Gastroesophageal sphincter (tissue), 4 donors: ENCODE measurements around the gene VPS37C. TPM values are rescaled to one million over a fixed set of nuclear protein-coding genes. Genes with fewer than 3 reads are reported as not detected.
"Not testable (repeated sequence)": the region's sequence is repeated elsewhere in the genome, so short reads cannot be mapped to it uniquely, and the experiment has no call there.

ENCODE experiments used
- ATAC-seq: fragments of 150-250 bp; one replicate; pipeline ENCODE4 v1.9.1; 2016; ENCODE audit warnings: mild to moderate bottlenecking, moderate library complexity
- H3K27ac ChIP-seq, 4 donors: fragments of 200-600 bp; sonication (generic) in 3 of 4; 1 replicate in 3 of 4; 2 replicates in 1 of 4; pipeline ENCODE4 v1.5.1; 2016 to 2019
- H3K27me3 ChIP-seq: fragments of 200-600 bp; sonication (generic); one replicate; pipeline ENCODE4 v1.5.1; 2019
- H3K36me3 ChIP-seq, 2 donors: fragments of 200-600 bp; sonication (generic); one replicate each; pipeline ENCODE4 v1.5.1; 2019; ENCODE audit warnings: control low read depth in 1 of 2
- H3K4me1 ChIP-seq, 3 donors: fragments of 200-600 bp; sonication (generic); 1 replicate in 2 of 3; 2 replicates in 1 of 3; pipeline ENCODE4 v1.5.1; 2016 to 2019; ENCODE audit warnings: control low read depth in 2 of 3
- H3K4me3 ChIP-seq, 2 donors: fragments of 200-600 bp; sonication (generic); one replicate each; pipeline ENCODE4 v1.5.1; 2019; ENCODE audit warnings: mild to moderate bottlenecking in 1 of 2, moderate library complexity in 1 of 2
- H3K9me3 ChIP-seq, 3 donors: fragments of 200-600 bp; sonication (generic); one replicate each; pipeline ENCODE4 v1.5.1; 2017 to 2019; ENCODE audit warnings: control low read depth in 2 of 3
- CTCF ChIP-seq, 4 experiments: fragments of 200-600 bp in 2 of 4; fragments of 450-650 bp in 2 of 4; sonication (generic) in 1 of 4; IDR thresholded peaks; one replicate each; pipeline ENCODE4 v1.5.1; 2017 to 2019; ENCODE audit warnings: antibody characterized with exemption in 4 of 4, mild to moderate bottlenecking in 2 of 4, moderate library complexity in 2 of 4
- EP300 ChIP-seq: sonication (generic); formaldehyde crosslinking; IDR thresholded peaks from one replicate; pipeline ENCODE4 v1.6.1; 2017; ENCODE audit warnings: antibody characterized with exemption, mild to moderate bottlenecking
- POLR2A ChIP-seq, 2 donors: fragments of 450-650 bp; IDR thresholded peaks; one replicate each; pipeline ENCODE4 v1.6.1; 2017; ENCODE audit warnings: antibody characterized with exemption in 2 of 2, mild to moderate bottlenecking in 2 of 2, moderate library complexity in 1 of 2
- POLR2AphosphoS5 ChIP-seq: sonication (generic); formaldehyde crosslinking; IDR thresholded peaks from one replicate; pipeline ENCODE4 v1.6.1; 2017; ENCODE audit warnings: antibody characterized with exemption
- WGBS, 2 donors: methylation state at CpG; one replicate each; pipeline ENCODE4 v1.1.5; 2018; ENCODE audit warnings: low coverage in 1 of 2; 5-methylcytosine and 5-hydroxymethylcytosine counted together
- total RNA-seq, 4 donors: library from RNA; depleted of rRNA; stranded (reverse); fragments of >200 nt; gene quantifications; one replicate each; pipeline ENCODE4 v1.1.0, GENCODE V29; 2016

Gene VPS37C
- total RNA-seq, 4 donors from 2014 or later = 19.1 to 41.9 (median 25.5) TPM

GRCh38 chr11:61181489-61181888, 20.3 kb upstream of the VPS37C start:
- no peak for ATAC-seq
- TF ChIP-seq POLR2A (IDR thresholded peaks at IDR 0.05) (no peak), CTCF (IDR thresholded peaks at IDR 0.05) (no peak), EP300 (no peak), POLR2AphosphoS5 (no peak)
- Histone ChIP-seq H3K4me1 (no peaks in the 10 kb centered on the region), H3K36me3 (no peaks in the 10 kb centered on the region), H3K27ac (no peak overlapping the region), H3K9me3 (no peaks in the 10 kb centered on the region), H3K4me3 (no peak overlapping the region), H3K27me3 (no peaks in the 10 kb centered on the region)
- WGBS, 2 donors = 90 to 94% methylated on average over 4 of the region's 4 CpGs

GRCh38 chr11:61180205-61180604, 19.0 kb upstream of the VPS37C start:
- not testable (repeated sequence) for H3K4me1 ChIP-seq, H3K27me3 ChIP-seq, H3K9me3 ChIP-seq, H3K4me3 ChIP-seq, H3K36me3 ChIP-seq, ATAC-seq, H3K27ac ChIP-seq
- WGBS, 2 donors = no CpG with 5 or more reads among the region's 6 CpGs

- WGBS, 2 donors = 34% methylated on average over 2 of the region's 6 CpGs; no CpG with 5 or more reads in 1 of the 2 donors
- H3K4me1 ChIP-seq = no peaks in the 10 kb centered on the region
- TF ChIP-seq POLR2AphosphoS5 (no peak), CTCF (IDR thresholded peaks at IDR 0.05) (no peak), POLR2A (IDR thresholded peaks at IDR 0.05) (no peak), EP300 (no peak)
- no peak overlapping the region for H3K4me3 ChIP-seq
- no peaks in the 10 kb centered on the region for H3K36me3 ChIP-seq
- H3K27me3 ChIP-seq = no peaks in the 10 kb centered on the region
- H3K9me3 ChIP-seq = peaks cover 0 to 5% (median 0%) of the 10 kb centered on the region in 3 donors
- ATAC-seq = no peak
- H3K27ac ChIP-seq = no peak overlapping the region
Observed at GRCh38 chr11:61176446-61176845, 15.2 kb upstream of the VPS37C start.

GRCh38 chr11:61174949-61175348, 13.7 kb upstream of the VPS37C start:
- Histone ChIP-seq H3K4me1 (no peaks in the 10 kb centered on the region), H3K9me3 (peaks cover 0 to 5% (median 0%) of the 10 kb centered on the region in 3 donors), H3K27me3 (no peaks in the 10 kb centered on the region), H3K27ac (no peak overlapping the region), H3K4me3 (no peak overlapping the region), H3K36me3 (no peaks in the 10 kb centered on the region)
- ATAC-seq = no peak
- TF ChIP-seq EP300 (no peak), POLR2A (IDR thresholded peaks at IDR 0.05) (no peak), CTCF (IDR thresholded peaks at IDR 0.05) (no peak), POLR2AphosphoS5 (no peak)
- no CpG with 5 or more reads among the region's 6 CpGs for WGBS, 2 donors

- H3K9me3 ChIP-seq = peaks cover 0 to 5% (median 0%) of the 10 kb centered on the region in 3 donors
- H3K4me1 ChIP-seq = no peaks in the 10 kb centered on the region
- H3K4me3 ChIP-seq = no peak overlapping the region
- TF ChIP-seq POLR2A (IDR thresholded peaks at IDR 0.05) = no peak
- TF ChIP-seq CTCF (IDR thresholded peaks at IDR 0.05) = no peak
- TF ChIP-seq POLR2AphosphoS5 = no peak
- TF ChIP-seq EP300 = no peak
- H3K36me3 ChIP-seq = no peaks in the 10 kb centered on the region
- no peak overlapping the region for H3K27ac ChIP-seq
- no peak for ATAC-seq
- 100% methylated on average over 1 to 2 of the region's 6 CpGs for WGBS, 2 donors
- H3K27me3 ChIP-seq = no peaks in the 10 kb centered on the region
Observed at GRCh38 chr11:61174273-61174672, 13.0 kb upstream of the VPS37C start.
